Measurements from ENCODE around the gene ZNF853. TPM values are rescaled to one million over a fixed set of nuclear protein-coding genes. Genes with fewer than 3 reads are reported as not detected.

Gene ZNF853
- total and polyA plus RNA-seq, 2 of the 8 experiments (the other 6 are each of a cell fraction or from before 2014, with no cell fraction given), result 4.3 to 5.7 TPM

GRCh38 chr7:6648815-6649104 lies 33.4 kb downstream of the ZNF853 start (continued):
- no peak for TF ChIP-seq CHD7 (IDR thresholded peaks at IDR 0.05; ENCODE audit: insufficient replicate concordance, low read length)
- no peak for TF ChIP-seq TBP (IDR thresholded peaks at IDR 0.05; ENCODE audit: low read depth, low read length)
- TF ChIP-seq SAP30 (IDR thresholded peaks at IDR 0.05; ENCODE audit: insufficient read depth, insufficient replicate concordance, low read length), result no peak
- no peak for TF ChIP-seq ATF2 (IDR thresholded peaks at IDR 0.05; ENCODE audit: low read length)
- no peak for TF ChIP-seq NANOG (IDR thresholded peaks at IDR 0.05; ENCODE audit: insufficient read depth, low read depth, low read length, poor library complexity, severe bottlenecking)
- no peak for TF ChIP-seq POLR2A (IDR thresholded peaks at IDR 0.05; ENCODE audit: control extremely low read depth in 1 of 2, low read depth in 2 of 2, low read length in 2 of 2)
- no peak for TF ChIP-seq GABPA (IDR thresholded peaks at IDR 0.05; ENCODE audit: borderline replicate concordance, insufficient read depth, low read length)
- no peak for TF ChIP-seq CBX5 (IDR thresholded peaks at IDR 0.05; ENCODE audit: low read depth, low read length)
- TF ChIP-seq HDAC2 (IDR thresholded peaks at IDR 0.05; ENCODE audit: borderline replicate concordance in 1 of 2, low read depth in 2 of 2, low read length in 2 of 2), result no peak
- TF ChIP-seq TAF7 (optimal IDR thresholded peaks at IDR 0.05; ENCODE audit: borderline replicate concordance, low read depth, low read length), result no peak
